ENCODE data around the gene OBSCN. TPM values are rescaled to one million over a fixed set of nuclear protein-coding genes. Genes with fewer than 3 reads are reported as not detected.

Gene OBSCN
- total and polyA plus RNA-seq, 2 donors (not counting 3 experiments of a cell fraction or from before 2014, with no cell fraction given) = 1.5 to 2.9 TPM

DNA sequence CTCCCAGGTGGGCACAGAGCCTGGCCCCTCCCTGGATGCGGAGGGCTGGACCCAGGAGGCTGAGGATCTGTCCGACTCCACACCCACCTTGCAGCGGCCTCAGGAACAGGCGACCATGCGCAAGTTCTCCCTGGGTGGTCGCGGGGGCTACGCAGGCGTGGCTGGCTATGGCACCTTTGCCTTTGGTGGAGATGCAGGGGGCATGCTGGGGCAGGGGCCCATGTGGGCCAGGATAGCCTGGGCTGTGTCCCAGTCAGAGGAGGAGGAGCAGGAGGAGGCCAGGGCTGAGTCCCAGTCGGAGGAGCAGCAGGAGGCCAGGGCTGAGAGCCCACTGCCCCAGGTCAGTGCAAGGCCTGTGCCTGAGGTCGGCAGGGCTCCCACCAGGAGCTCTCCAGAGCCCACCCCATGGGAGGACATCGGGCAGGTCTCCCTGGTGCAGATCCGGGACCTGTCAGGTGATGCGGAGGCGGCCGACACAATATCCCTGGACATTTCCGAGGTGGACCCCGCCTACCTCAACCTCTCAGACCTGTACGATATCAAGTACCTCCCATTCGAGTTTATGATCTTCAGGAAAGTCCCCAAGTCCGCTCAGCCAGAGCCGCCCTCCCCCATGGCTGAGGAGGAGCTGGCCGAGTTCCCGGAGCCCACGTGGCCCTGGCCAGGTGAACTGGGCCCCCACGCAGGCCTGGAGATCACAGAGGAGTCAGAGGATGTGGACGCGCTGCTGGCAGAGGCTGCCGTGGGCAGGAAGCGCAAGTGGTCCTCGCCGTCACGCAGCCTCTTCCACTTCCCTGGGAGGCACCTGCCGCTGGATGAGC lies 164.5 kb downstream of the OBSCN start:
- ChIA-PET POLR2A (no interaction called here), CTCF (no interaction called here)
- BruUV-seq (replicated peaks) = no TSS peak
- intact Hi-C loops (cut with micrococcal nuclease) (no loop called here), dilution Hi-C loops (cut with MboI; ENCODE audit: extremely low pct_ligation_motif_present, low sequenced_read_pairs) (no loop called here)
- H4K20me1 ChIP-seq (replicated peaks; ENCODE audit: control insufficient read depth, extremely low read depth, insufficient read depth, low read length) = no peaks in the 10 kb centered on the region
- no peak overlapping the region for H3K4me2 ChIP-seq (ENCODE audit: insufficient read depth, low read length)
- no peak overlapping the region for H3K9ac ChIP-seq (replicated peaks; ENCODE audit: extremely low read depth, insufficient read depth, low read length)
- H2AFZ ChIP-seq (ENCODE audit: low read depth, low read length) = no peak overlapping the region
- H3K27me3 ChIP-seq (ENCODE audit: control insufficient read depth in 2 of 2, insufficient read depth in 2 of 2, low read length in 2 of 2) = no peaks in the 10 kb centered on the region
- DNase-seq (ENCODE audit: low read depth, low spot score) (no peak), FAIRE-seq (no peak)
- no peaks in the 10 kb centered on the region for H3K9me1 ChIP-seq (replicated peaks; ENCODE audit: control insufficient read depth, extremely low read depth, insufficient read depth, low read length)
- no peaks in the 10 kb centered on the region for H3K9me3 ChIP-seq (replicated peaks; ENCODE audit: control insufficient read depth, insufficient read depth, low read length)
- no peaks in the 10 kb centered on the region for H3K36me3 ChIP-seq (ENCODE audit: control insufficient read depth in 2 of 2, extremely low read depth in 1 of 2, insufficient read depth in 2 of 2, low read length in 2 of 2)
- no peak overlapping the region for H3K4me3 ChIP-seq (replicated peaks in 1 of 3; ENCODE audit: insufficient read depth in 1 of 3, low read depth in 1 of 3, low read length in 3 of 3)
- no peaks in the 10 kb centered on the region for H3K4me1 ChIP-seq (ENCODE audit: control insufficient read depth, extremely low read depth, insufficient read depth, low read length)
- TF ChIP-seq, protein P1, sequence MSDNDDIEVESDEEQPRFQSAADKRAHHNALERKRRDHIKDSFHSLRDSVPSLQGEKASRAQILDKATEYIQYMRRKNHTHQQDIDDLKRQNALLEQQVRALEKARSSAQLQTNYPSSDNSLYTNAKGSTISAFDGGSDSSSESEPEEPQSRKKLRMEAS (IDR thresholded peaks at IDR 0.05; ENCODE audit: insufficient read depth, insufficient read length) = no peak
- TF ChIP-seq FOS (IDR thresholded peaks at IDR 0.05; ENCODE audit: borderline replicate concordance, insufficient read depth, low read length) = no peak
- TF ChIP-seq EZH2 (IDR thresholded peaks at IDR 0.05; ENCODE audit: borderline replicate concordance, low read depth, low read length, severe bottlenecking) = no peak
- no peak for TF ChIP-seq JUN (IDR thresholded peaks at IDR 0.05; ENCODE audit: borderline replicate concordance, insufficient read depth, insufficient read length, low read depth)
- no peak for TF ChIP-seq POLR2A (IDR thresholded peaks at IDR 0.05; ENCODE audit: low read depth, low read length)
- TF ChIP-seq, protein P2, sequence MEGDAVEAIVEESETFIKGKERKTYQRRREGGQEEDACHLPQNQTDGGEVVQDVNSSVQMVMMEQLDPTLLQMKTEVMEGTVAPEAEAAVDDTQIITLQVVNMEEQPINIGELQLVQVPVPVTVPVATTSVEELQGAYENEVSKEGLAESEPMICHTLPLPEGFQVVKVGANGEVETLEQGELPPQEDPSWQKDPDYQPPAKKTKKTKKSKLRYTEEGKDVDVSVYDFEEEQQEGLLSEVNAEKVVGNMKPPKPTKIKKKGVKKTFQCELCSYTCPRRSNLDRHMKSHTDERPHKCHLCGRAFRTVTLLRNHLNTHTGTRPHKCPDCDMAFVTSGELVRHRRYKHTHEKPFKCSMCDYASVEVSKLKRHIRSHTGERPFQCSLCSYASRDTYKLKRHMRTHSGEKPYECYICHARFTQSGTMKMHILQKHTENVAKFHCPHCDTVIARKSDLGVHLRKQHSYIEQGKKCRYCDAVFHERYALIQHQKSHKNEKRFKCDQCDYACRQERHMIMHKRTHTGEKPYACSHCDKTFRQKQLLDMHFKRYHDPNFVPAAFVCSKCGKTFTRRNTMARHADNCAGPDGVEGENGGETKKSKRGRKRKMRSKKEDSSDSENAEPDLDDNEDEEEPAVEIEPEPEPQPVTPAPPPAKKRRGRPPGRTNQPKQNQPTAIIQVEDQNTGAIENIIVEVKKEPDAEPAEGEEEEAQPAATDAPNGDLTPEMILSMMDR (IDR thresholded peaks at IDR 0.05; ENCODE audit: extremely low read depth in 1 of 2, insufficient read depth in 1 of 2, low read depth in 1 of 2, low read length in 2 of 2) = no peak
- no peaks in the 10 kb centered on the region for H3K79me2 ChIP-seq (ENCODE audit: control insufficient read depth, insufficient read depth, low read length)
- H3K27ac ChIP-seq (ENCODE audit: insufficient read depth, low read depth, low read length) = no peak overlapping the region
